Measurements from ENCODE around the gene KCNG2. TPM values are rescaled to one million over a fixed set of nuclear protein-coding genes. Genes with fewer than 3 reads are reported as not detected.

The KCNG2 gene
- total RNA-seq, 4 donors from 2014 or later: 2.3 to 3.8 (median 3.2) TPM; not detected in 1

DNA sequence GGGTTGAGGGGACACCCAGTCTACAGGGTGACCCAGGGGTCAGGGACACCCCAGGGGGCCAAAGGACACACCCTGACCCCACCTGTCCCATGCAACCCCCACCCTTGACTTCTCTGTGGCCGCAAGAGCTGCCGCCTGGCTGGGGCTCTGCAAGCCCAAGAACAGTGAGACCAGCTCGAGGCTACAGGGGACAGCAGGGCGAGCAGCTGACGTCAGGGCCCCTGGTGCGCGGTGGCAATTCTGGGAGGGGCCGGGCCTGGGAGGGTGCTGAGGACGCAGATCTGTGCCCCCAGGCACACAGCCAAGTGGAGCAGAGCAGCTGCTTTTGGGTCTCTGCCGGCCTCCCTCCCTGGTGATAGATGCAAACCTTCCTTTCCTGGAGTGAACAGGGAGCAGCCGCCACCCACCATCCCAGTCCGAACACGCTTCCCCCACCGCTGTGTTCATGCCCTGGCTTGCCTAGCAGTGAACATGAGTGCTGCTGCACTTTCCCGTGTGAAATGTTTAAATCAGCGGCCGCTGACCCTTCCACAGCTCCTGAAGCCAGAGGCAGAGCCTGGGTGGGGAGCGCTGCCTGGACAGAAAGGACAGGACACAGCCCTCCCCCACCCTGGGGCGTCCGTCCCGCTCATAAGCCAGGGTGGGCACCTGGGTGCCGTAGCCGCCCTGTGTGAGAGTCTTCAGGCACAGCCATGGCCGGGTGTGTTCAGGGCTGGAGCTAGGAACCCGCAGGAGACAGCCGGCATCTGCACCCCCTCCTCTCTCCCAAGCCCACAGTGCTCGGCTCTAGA, 106.8 kb downstream of the KCNG2 start:
- no peak overlapping the region for H3K27ac ChIP-seq
- DNase-seq: peak in 1 of 3 donors; percentile 43
- H3K27me3 ChIP-seq: no peaks in the 10 kb centered on the region

DNA sequence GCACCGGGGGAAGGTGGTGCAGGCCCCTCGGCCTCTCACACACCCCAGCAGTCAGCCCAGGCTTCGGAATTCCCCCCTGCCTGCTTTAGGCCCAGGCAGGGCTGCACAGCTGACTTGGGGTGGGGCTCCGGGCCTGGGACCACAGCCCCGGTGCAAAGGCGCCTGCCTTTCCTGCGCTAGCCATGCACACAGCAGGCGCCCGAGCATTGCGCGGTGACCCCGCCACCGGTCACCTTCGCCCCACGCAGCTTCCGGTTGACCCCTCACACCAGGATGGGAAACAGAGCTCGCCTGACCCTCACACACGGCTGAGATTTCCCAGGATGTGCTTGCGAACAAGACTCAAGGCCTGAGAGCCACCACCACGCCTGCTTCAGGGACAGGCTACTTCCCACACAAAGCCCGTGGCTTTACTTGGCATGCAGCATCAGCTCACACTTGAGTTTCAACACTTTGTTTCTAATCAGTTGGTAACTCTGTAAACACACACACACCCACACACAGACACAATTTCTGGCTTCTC, 107.7 kb downstream of the KCNG2 start:
- TF ChIP-seq, protein P1, sequence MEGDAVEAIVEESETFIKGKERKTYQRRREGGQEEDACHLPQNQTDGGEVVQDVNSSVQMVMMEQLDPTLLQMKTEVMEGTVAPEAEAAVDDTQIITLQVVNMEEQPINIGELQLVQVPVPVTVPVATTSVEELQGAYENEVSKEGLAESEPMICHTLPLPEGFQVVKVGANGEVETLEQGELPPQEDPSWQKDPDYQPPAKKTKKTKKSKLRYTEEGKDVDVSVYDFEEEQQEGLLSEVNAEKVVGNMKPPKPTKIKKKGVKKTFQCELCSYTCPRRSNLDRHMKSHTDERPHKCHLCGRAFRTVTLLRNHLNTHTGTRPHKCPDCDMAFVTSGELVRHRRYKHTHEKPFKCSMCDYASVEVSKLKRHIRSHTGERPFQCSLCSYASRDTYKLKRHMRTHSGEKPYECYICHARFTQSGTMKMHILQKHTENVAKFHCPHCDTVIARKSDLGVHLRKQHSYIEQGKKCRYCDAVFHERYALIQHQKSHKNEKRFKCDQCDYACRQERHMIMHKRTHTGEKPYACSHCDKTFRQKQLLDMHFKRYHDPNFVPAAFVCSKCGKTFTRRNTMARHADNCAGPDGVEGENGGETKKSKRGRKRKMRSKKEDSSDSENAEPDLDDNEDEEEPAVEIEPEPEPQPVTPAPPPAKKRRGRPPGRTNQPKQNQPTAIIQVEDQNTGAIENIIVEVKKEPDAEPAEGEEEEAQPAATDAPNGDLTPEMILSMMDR (IDR thresholded peaks at IDR 0.05): no peak
- no peak for TF ChIP-seq POLR2A (IDR thresholded peaks at IDR 0.05)
- Histone ChIP-seq H3K36me3 (peaks cover 0 to 27% (median 0%) of the 10 kb centered on the region in 3 donors), H3K4me3 (no peak overlapping the region), H3K27ac (no peak overlapping the region), H3K9me3 (peaks cover 0 to 1% (median 0%) of the 10 kb centered on the region in 4 donors), H3K4me1 (no peaks in the 10 kb centered on the region), H3K27me3 (no peaks in the 10 kb centered on the region)
- peak in 1 of 3 donors; percentile 36 for DNase-seq

More for the DNA sequence above, 106.8 kb downstream of the KCNG2 start:
- H3K4me1 ChIP-seq: no peaks in the 10 kb centered on the region
- no peak overlapping the region for H3K4me3 ChIP-seq
- TF ChIP-seq POLR2A (IDR thresholded peaks at IDR 0.05): no peak
- TF ChIP-seq, protein P1 (IDR thresholded peaks at IDR 0.05): no peak
- H3K9me3 ChIP-seq: peaks cover 0 to 10% (median under 1%) of the 10 kb centered on the region in 4 donors
- H3K36me3 ChIP-seq: peaks cover 0 to 27% (median 0%) of the 10 kb centered on the region in 3 donors

DNA sequence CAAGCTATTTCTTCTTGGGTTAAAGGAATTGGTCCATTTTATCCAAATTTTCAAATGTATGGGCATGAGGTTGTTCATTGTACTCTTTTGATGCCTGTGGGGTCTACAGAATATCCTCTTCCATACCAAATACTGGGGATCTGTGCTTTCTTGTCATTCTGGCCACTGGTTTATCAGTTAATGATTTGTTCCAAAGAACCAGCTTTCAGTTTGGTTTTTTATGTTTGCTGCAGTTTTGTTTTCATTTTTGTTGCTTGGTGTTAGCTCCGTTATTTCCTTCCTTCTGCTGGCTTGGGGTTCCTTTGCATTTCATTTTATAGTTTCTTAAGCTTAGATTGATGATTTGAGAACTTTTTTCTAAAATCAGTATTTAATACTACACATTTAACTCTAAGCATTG, 108.3 kb downstream of the KCNG2 start:
- no peaks in the 10 kb centered on the region for H3K9me3 ChIP-seq
- H3K27me3 ChIP-seq: no peaks in the 10 kb centered on the region
- TF ChIP-seq, protein P1 (IDR thresholded peaks at IDR 0.05): no peak
- no peak for TF ChIP-seq POLR2A (IDR thresholded peaks at IDR 0.05)
- DNase-seq: no peak
- H3K4me3 ChIP-seq: no peak overlapping the region
- no peaks in the 10 kb centered on the region for H3K4me1 ChIP-seq
- H3K27ac ChIP-seq: no peak overlapping the region
- H3K36me3 ChIP-seq: peaks cover 0 to 27% (median 0%) of the 10 kb centered on the region in 3 donors

DNA sequence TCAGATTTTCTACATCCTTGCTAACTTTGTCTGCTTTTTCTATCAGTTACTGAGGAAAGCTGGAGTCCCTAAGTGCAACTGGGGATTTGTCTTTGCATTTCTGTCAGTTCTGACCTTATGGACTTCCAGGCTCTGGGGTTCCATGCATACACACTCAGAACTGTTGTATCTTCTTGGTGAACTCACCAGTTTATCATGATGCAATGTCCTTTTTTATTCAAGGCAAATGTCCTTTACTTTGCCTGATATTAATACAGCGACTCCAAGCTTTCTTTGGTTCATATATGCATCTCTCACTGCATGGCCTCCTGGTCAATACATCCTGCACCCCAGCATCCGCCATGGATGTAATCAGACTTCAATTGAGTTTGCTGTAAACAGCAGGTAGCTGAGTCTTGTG, 109.0 kb downstream of the KCNG2 start:
- no peak for DNase-seq
- H3K9me3 ChIP-seq: no peaks in the 10 kb centered on the region
- no peak overlapping the region for H3K27ac ChIP-seq
- H3K4me1 ChIP-seq: no peaks in the 10 kb centered on the region
- no peak overlapping the region for H3K4me3 ChIP-seq
- no peak for TF ChIP-seq POLR2A (IDR thresholded peaks at IDR 0.05)
- TF ChIP-seq, protein P1 (IDR thresholded peaks at IDR 0.05): no peak
- peaks cover 0 to 27% (median 0%) of the 10 kb centered on the region in 3 donors for H3K36me3 ChIP-seq
- H3K27me3 ChIP-seq: no peaks in the 10 kb centered on the region

DNA sequence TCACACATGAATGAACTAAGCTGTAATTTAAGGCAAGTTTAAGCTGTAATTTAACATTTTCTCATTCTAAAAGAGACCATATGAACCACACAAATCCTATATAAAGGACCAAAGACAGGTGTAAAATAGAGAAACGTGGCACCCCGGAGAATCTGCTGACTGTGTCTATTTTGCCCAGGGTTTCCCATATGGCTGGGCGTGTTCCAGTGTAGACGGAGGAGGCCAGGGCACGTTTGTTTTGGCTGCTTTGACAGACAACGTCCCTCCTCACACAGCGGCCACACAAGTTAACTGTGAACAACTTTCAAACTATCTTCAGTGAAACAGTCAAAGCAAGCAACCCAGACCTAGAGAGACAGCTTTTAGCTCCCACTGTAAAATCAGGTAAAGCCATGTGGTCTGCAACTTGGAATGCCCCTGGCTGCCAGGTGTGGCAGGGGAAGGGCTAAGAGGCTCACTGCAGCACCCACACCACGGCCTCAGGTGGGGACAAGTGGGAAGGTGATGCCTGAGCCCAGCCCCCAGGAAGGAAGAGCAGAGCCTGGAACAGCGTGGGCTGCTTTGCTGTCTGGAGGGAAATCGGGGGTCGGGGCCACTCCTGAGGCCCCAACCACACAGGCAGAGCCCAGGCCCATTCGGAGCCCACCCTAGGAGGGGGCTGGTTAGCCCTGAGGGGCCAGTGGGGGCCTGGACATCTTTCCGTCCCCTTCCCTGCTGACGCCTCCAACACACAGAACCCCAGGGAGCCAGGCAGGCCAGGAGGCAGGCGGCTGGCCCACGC, 113.0 kb downstream of the KCNG2 start:
- Histone ChIP-seq H3K36me3 (peaks cover 0 to 18% (median 0%) of the 10 kb centered on the region in 3 donors), H3K27me3 (no peaks in the 10 kb centered on the region), H3K9me3 (no peaks in the 10 kb centered on the region), H3K4me3 (no peak overlapping the region), H3K4me1 (no peaks in the 10 kb centered on the region), H3K27ac (no peak overlapping the region)
- no peak for TF ChIP-seq POLR2A (IDR thresholded peaks at IDR 0.05)
- TF ChIP-seq, protein P1 (IDR thresholded peaks at IDR 0.05): no peak
- no peak for DNase-seq
